Body of pancreas (tissue), 4 donors: ENCODE measurements around the gene REV1. TPM values are rescaled to one million over a fixed set of nuclear protein-coding genes. Genes with fewer than 3 reads are reported as not detected.

ENCODE experiments used
- ATAC-seq: fragments of 150-250 bp; one replicate; pipeline ENCODE4 v1.9.1; 2016
- DNase-seq, 4 donors: peaks; one replicate each; pipeline ENCODE4 v3.0.0-alpha.2; 2019
- H3K27ac ChIP-seq, 4 donors: fragments of 200-600 bp; sonication (generic); 1 replicate in 3 of 4; 2 replicates in 1 of 4; pipeline versions ENCODE4 v1.5.1 to v1.6.1; 2016 to 2019; ENCODE audit warnings: mild to moderate bottlenecking in 1 of 4, mixed read lengths in 1 of 4, moderate library complexity in 1 of 4
- H3K27me3 ChIP-seq, 2 donors: fragments of 200-600 bp; sonication (generic); one replicate each; pipeline ENCODE4 v1.6.0; 2016; ENCODE audit warnings: mild to moderate bottlenecking in 1 of 2
- H3K36me3 ChIP-seq, 2 donors: fragments of 200-600 bp; sonication (generic); replicated peaks in 1 of 2; 2 replicates each; pipeline ENCODE4 v1.5.1; 2016; ENCODE audit warnings: low read depth in 2 of 2; ENCODE audit not compliant: insufficient read depth in 1 of 2
- H3K4me1 ChIP-seq: fragments of 200-600 bp; sonication (generic); one replicate; pipeline ENCODE4 v1.6.0; 2016
- H3K4me3 ChIP-seq, 2 donors: fragments of 200-600 bp; sonication (generic); 1 replicate in 1 of 2; 2 replicates in 1 of 2; pipeline ENCODE4 v1.5.1; 2016 to 2019
- H3K9me3 ChIP-seq, 3 donors: fragments of 200-600 bp; sonication (generic); 1 replicate in 2 of 3; 2 replicates in 1 of 3; pipeline ENCODE4 v1.5.1; 2016
- CTCF ChIP-seq, 7 experiments: fragments of 450-650 bp in 4 of 7; fragments of 200-600 bp in 3 of 7; sonication (generic) in 3 of 7; IDR thresholded peaks; one replicate each; pipeline ENCODE4 v1.5.1; 2016 to 2019; ENCODE audit warnings: antibody characterized with exemption in 7 of 7
- POLR2A ChIP-seq, 3 donors: fragments of 450-650 bp; IDR thresholded peaks; one replicate each; pipeline ENCODE4 v1.6.1; 2016; ENCODE audit warnings: antibody characterized with exemption in 3 of 3, mild to moderate bottlenecking in 2 of 3
- WGBS, 2 donors: methylation state at CpG; one replicate each; pipeline ENCODE4 v1.1.5; 2017; 5-methylcytosine and 5-hydroxymethylcytosine counted together
- intact Hi-C: fragments of 100-400 bp; cut with DNase I; formaldehyde crosslinking; loops from one replicate; pipeline ENCODE4 v1.15.1; 2023
- total RNA-seq, 2 donors: library from RNA; depleted of rRNA; stranded (reverse); fragments of >200 nt; gene quantifications; one replicate each; pipeline ENCODE4 v1.1.0, GENCODE V29; 2016

The REV1 gene
- total RNA-seq, 2 donors from 2014 or later: 27.0 to 51.1 TPM

GRCh38 chr2:99436874-99437273 lies 52.9 kb downstream of the REV1 start:
- ATAC-seq (no peak), DNase-seq (no peak)
- no peaks in the 10 kb centered on the region for H3K9me3 ChIP-seq
- H3K36me3 ChIP-seq: peaks cover 0 to 12% of the 10 kb centered on the region in 2 donors
- no peak for TF ChIP-seq POLR2A (IDR thresholded peaks at IDR 0.05)
- TF ChIP-seq CTCF (IDR thresholded peaks at IDR 0.05): no peak
- no peak overlapping the region for H3K27ac ChIP-seq
- WGBS, 2 donors: 97 to 98% methylated on average over 10 of the region's 10 CpGs
- no peaks in the 10 kb centered on the region for H3K27me3 ChIP-seq
- H3K4me1 ChIP-seq: no peaks in the 10 kb centered on the region
- H3K4me3 ChIP-seq: no peak overlapping the region
- intact Hi-C loops: no loop called here

GRCh38 chr2:99433340-99433739 lies 56.5 kb downstream of the REV1 start:
- ATAC-seq (no peak), DNase-seq (no peak)
- no peaks in the 10 kb centered on the region for H3K27me3 ChIP-seq
- H3K9me3 ChIP-seq: no peaks in the 10 kb centered on the region
- H3K27ac ChIP-seq: no peak overlapping the region
- H3K4me3 ChIP-seq: no peak overlapping the region
- 62 to 69% methylated on average over 2 of the region's 2 CpGs for WGBS, 2 donors
- no peaks in the 10 kb centered on the region for H3K4me1 ChIP-seq
- intact Hi-C loops: no loop called here
- peaks cover 0 to 7% of the 10 kb centered on the region in 2 donors for H3K36me3 ChIP-seq
- no peak for TF ChIP-seq CTCF (IDR thresholded peaks at IDR 0.05)
- no peak for TF ChIP-seq POLR2A (IDR thresholded peaks at IDR 0.05)

- Histone ChIP-seq H3K27me3 (no peaks in the 10 kb centered on the region), H3K9me3 (no peaks in the 10 kb centered on the region), H3K4me3 (no peak overlapping the region), H3K36me3 (peaks cover 0 to 9% of the 10 kb centered on the region in 2 donors), H3K4me1 (no peaks in the 10 kb centered on the region), H3K27ac (no peak overlapping the region)
- WGBS, 2 donors: 87 to 93% methylated on average over 12 of the region's 12 CpGs
- ATAC-seq (no peak), DNase-seq (no peak)
- intact Hi-C loops: no loop called here
- no peak for TF ChIP-seq CTCF (IDR thresholded peaks at IDR 0.05)
- no peak for TF ChIP-seq POLR2A (IDR thresholded peaks at IDR 0.05)
These were observed 58.1 kb downstream of the REV1 start for GRCh38 chr2:99431587-99432275.

- intact Hi-C loops: no loop called here
- TF ChIP-seq POLR2A (IDR thresholded peaks at IDR 0.05) (no peak), CTCF (IDR thresholded peaks at IDR 0.05) (no peak)
- H3K9me3 ChIP-seq: no peaks in the 10 kb centered on the region
- peaks cover 0 to 9% of the 10 kb centered on the region in 2 donors for H3K36me3 ChIP-seq
- H3K27me3 ChIP-seq: no peaks in the 10 kb centered on the region
- ATAC-seq (no peak), DNase-seq (no peak)
- WGBS, 2 donors: 65 to 69% methylated on average over 4 of the region's 4 CpGs
- H3K27ac ChIP-seq: no peak overlapping the region
- H3K4me3 ChIP-seq: no peak overlapping the region
- H3K4me1 ChIP-seq: no peaks in the 10 kb centered on the region
These were observed 59.1 kb downstream of the REV1 start for GRCh38 chr2:99430614-99431291.
